Fibroblast of skin of back (primary cell): ENCODE measurements around the gene RHBDL3.

Source experiments
- DNase-seq: peaks from one replicate; pipeline ENCODE4 v3.0.0-alpha.2; 2013

Gene RHBDL3

GRCh38 chr17:32267690-32268205 lies 2.1 kb downstream of the RHBDL3 start:
- DNase-seq = no peak

GRCh38 chr17:32268734-32269288 lies 3.2 kb downstream of the RHBDL3 start:
- DNase-seq = no peak

DNA sequence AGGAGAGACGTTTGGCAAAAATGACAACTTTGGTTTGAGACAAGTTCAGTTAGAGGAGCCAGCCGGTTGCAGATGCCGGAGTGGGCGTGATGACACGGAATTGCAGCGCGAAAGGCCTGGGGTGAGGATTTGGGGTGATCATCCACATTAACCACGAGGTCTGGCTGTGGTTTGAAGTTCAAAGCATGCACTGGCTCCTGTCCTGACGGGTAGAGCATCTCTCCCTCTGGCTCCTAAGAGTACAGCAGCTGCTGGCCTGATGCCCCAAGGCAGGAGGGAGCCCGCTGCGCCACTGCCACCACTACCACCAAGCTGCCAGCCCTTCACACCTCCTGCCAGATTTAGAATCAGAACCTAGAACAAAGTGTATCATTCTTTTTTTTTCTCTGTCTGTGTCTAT lies 3.7 kb downstream of the RHBDL3 start:
- DNase-seq = no peak

- no peak for DNase-seq
Observed at GRCh38 chr17:32271844-32272243, 6.2 kb downstream of the RHBDL3 start.

DNA sequence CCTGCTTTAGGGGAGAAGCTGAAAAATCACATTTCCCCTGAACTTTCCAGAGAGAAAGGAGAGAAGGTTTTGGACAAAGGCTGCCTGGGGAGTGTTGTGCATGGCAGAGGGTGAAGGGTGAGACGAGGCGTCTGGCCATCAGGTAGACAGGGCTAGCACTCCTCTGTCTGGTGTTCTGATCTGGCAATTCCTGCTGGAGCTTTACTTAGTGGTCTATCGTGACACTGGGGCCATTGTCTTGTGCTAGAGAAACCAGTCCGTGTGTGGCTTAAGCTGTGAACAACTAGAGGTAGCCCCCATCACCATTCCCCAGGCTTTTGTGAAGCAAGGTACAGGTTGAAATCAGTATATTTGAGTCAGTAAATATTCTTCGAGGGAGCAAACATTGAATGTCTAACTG lies 8.5 kb downstream of the RHBDL3 start:
- DNase-seq = no peak

DNA sequence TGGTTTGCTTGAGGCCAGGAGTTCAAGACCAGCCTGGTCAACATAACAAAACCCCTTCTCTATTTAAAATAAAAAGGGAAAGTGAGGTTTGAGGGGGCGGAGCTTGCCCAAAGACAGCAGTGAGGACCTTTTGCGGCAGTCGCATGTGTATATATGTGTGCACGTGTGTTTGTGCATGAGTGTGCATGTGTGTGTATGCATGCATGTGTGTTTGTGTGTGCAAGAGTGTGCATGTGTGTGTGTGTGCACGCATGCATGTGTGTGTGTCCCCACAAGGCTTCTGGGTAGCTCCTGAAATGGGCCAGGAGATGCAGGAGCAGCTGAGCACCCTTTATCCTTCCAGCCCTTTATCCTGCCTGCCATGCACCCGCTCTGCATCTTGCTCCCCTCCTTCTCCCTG lies 9.0 kb downstream of the RHBDL3 start:
- no peak for DNase-seq

DNA sequence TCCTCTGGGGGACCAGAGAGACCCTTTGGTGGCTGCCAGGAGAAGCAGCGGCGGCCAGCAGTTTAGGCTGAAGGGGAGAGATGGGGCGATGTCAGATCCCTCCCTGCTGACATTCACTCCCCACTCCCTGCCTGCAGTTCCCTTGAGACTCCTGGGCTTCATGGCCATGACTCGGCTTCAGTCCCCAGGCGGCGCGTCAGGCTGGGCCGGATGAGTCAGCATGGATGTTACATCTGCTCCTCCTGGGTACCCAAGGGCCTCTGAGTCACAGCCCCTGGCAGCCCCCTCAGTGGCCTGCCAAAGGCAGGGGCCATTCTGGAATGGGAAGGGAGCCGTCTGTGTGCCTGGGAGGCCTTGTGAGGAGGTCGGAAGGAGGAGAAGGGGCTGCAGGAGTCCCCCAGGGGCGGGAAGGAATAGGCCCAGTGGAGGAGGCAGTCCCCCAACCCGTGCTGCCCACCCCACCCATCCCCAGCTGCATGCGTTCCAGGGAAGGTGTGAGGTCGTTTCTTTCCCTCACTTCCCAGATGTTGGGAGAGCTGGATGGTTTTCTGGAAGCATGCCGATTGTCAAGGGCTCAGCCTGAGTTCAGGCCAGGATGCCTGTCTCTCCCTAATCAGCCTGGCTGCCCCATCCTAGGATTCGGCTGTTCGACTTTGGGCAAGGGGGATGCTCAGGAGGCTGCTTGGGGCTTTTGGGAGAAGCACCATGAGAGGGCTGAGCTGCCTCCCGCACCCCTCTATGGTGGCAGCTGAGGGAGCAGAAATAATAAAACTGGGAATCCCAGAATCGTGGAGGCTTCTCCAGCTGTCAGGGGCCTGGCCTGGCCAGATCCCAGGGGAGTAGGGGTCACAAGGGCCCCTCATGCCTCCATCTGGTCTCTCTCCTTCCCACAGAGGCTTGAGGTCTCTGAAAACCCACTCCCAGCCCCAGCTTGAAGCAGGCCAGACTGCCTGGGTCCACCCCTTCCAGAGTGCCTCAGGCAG lies 9.7 kb downstream of the RHBDL3 start:
- peak; percentile 97 for DNase-seq

- DNase-seq = no peak
Observed at GRCh38 chr17:32276171-32276601, 10.6 kb downstream of the RHBDL3 start.

DNA sequence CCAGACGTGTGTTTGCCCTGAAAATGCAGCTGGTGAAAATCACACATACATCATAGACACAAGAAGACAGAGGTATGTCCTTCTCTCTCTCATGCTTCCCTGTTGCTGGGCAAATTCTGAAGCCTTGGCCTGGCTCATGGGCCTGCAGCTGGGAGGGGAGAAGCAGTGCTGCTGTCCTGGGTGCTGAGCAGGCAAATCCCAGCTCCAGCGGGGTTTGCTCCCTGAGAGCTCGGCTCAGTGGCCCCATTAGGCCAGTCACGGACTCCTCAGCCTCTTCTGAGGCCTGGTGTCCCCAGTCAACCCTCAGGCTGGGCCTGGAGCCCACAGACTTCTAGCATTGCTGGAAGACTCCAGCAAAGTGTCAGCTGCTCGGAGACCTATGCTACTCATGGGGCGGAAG lies 11.7 kb downstream of the RHBDL3 start:
- peak; percentile 43 for DNase-seq

GRCh38 chr17:32278815-32279214 lies 13.2 kb downstream of the RHBDL3 start:
- DNase-seq = no peak

- no peak for DNase-seq
Observed at GRCh38 chr17:32279891-32280716, 14.5 kb downstream of the RHBDL3 start.

GRCh38 chr17:32281011-32281451 lies 15.4 kb downstream of the RHBDL3 start:
- no peak for DNase-seq

GRCh38 chr17:32283745-32284201 lies 18.1 kb downstream of the RHBDL3 start:
- DNase-seq = peak; percentile 40

DNA sequence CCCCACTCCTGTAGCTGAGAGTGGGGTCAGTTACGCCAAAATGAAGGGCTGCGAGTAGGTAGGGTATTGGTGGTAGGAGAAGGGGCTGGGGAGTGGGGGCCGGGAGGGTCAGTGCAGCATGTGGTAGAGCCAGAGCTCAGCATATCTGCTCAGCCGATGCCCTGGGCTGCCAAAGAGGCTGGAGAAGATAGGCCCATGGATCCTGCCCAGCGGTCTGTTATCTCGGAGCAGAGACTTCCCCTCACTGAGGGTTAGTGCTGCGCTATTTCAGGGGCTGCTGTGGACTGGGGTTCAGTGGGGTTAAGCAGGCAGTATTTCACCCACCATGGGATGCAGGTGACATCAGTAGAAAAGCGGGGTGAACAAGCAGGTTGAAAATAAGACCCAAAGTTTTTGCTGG lies 19.7 kb downstream of the RHBDL3 start:
- DNase-seq = no peak

DNA sequence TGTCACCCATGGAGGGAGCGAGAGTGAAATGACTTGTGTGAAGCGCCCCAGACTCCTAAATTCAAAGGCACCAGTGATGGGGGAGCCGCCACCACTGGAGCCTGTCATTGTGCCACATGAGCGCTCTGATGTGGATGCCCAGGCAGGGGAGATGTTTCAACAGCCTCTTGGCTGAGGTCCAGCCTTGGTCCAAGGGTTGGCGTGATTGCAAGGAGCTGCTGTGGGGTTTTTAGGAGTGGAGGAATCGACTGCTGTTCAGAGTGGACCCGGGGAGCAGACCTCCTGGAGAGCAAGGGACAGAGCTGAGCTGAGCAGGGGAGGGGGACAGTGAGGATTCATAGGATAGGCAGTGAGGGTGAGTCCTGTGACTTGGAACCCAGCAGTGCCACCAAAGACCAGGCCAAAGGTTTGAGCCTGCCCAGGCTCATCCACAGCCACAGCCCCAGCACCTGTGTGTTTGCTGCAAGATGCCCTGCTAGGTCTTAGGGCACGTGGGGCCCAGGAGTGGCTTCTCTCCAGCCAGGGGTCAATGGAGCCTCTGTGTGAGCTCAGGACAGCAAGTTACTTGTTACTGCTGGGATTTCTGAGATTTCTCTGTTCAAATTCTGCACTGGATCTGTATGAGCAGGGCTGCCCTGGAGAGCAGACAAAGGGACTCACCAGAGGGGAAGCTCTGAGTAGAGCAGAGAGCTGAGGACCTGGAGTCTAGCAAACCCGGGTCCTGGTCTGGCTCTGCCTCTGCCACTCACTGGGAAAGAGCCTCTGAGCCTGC lies 20.3 kb downstream of the RHBDL3 start:
- DNase-seq = no peak

DNA sequence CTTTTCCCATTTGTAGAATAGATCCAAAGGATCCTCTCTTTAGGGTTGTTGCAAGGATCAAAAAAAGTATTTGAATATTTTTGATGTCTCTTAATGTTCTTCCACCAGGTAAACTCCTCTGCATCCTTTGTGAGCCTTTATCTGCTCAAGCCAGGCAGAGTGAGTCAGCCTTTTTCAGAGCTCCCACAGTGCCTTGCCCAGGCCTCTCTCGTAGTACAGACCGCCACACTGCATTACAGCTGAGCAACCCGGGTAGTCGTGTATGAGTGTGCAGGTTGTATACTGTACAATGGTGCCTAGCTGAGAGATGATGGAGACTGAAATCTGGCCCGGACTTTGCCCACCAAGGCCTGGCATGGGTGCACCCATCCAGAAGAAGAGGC lies 20.9 kb downstream of the RHBDL3 start:
- no peak for DNase-seq

DNA sequence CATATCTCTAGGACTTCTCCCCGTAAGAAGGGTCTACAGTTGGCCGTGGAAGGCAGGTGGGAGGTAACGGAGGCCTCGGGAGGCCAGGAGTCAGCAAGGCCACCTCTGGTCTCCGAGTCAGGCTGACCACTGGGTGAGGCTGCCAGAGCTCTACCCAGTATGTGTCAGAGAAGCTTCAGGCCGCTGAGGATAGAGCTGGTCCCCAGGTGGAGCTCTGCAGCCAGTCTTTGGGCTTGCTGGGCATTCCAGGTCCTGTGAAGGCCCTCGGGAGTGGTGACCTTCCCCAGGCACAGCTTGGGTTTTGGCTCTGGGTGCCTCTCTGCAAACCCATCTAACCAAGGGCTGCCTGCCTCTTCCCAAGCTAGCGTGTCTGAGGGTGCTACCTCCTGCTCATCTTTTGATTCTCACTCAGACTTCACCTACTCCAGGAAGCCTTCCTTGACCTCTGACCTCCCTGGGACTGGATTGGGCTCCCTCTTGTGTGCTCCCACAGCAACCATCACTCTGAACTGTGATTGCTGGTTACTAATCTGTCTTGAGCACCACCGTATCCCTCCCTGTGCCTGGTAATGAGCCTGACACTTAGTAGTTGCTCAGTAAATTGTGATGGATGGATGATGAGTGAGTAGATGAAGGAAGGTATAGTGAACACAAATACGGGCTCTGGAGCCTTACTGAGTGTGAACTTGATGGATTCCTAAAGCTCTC lies 22.3 kb downstream of the RHBDL3 start:
- no peak for DNase-seq

GRCh38 chr17:32288615-32289014 lies 23.0 kb downstream of the RHBDL3 start:
- DNase-seq = no peak

GRCh38 chr17:32289471-32290070 lies 23.9 kb downstream of the RHBDL3 start:
- no peak for DNase-seq

- no peak for DNase-seq
Observed at GRCh38 chr17:32292094-32292493, 26.5 kb downstream of the RHBDL3 start.

GRCh38 chr17:32297424-32297823 lies 31.8 kb downstream of the RHBDL3 start:
- no peak for DNase-seq
